G401.6 (cell line): ENCODE measurements around the gene AGXT2.
"Not testable (repeated sequence)": the region's sequence is repeated elsewhere in the genome, so short reads cannot be mapped to it uniquely, and the experiment has no call there.

Source experiments
- FAIRE-seq: peaks from 2 replicates; lab custom pipeline; 2012; peaks lifted over from hg19 to GRCh38; lab: Jason Lieb, UNC

The AGXT2 gene

GRCh38 chr5:35052838-35053237 lies 5.1 kb upstream of the AGXT2 start:
- FAIRE-seq = no peak

GRCh38 chr5:35050541-35051126 lies 2.9 kb upstream of the AGXT2 start:
- FAIRE-seq = no peak

GRCh38 chr5:35048910-35049309 lies 1.2 kb upstream of the AGXT2 start:
- FAIRE-seq = no peak

- FAIRE-seq = no peak
Measured at GRCh38 chr5:35046774-35047173, 975 bp downstream of the AGXT2 start.

GRCh38 chr5:35045280-35045679 lies 2.5 kb downstream of the AGXT2 start:
- no peak for FAIRE-seq

- FAIRE-seq = no peak
Measured at GRCh38 chr5:35044649-35045048, 3.1 kb downstream of the AGXT2 start.

GRCh38 chr5:35042781-35043180 lies 5.0 kb downstream of the AGXT2 start:
- FAIRE-seq = no peak

- no peak for FAIRE-seq
Measured at GRCh38 chr5:35041261-35041660, 6.5 kb downstream of the AGXT2 start.

- no peak for FAIRE-seq
Measured at GRCh38 chr5:35038891-35039290, 8.9 kb downstream of the AGXT2 start.

- no peak for FAIRE-seq
Measured at GRCh38 chr5:35036536-35036935, 11.2 kb downstream of the AGXT2 start.

- not testable (repeated sequence) for FAIRE-seq
Measured at GRCh38 chr5:35035929-35036328, 11.8 kb downstream of the AGXT2 start.

GRCh38 chr5:35035271-35035670 lies 12.5 kb downstream of the AGXT2 start:
- no peak for FAIRE-seq

- no peak for FAIRE-seq
Measured at GRCh38 chr5:35032356-35032755, 15.4 kb downstream of the AGXT2 start.

- no peak for FAIRE-seq
Measured at GRCh38 chr5:35031276-35031675, 16.5 kb downstream of the AGXT2 start.

- no peak for FAIRE-seq
Measured at GRCh38 chr5:35030426-35031100, 17.2 kb downstream of the AGXT2 start.

- FAIRE-seq = no peak
Measured at GRCh38 chr5:35029333-35029732, 18.4 kb downstream of the AGXT2 start.

- FAIRE-seq = no peak
Measured at GRCh38 chr5:35026941-35027340, 20.8 kb downstream of the AGXT2 start.

GRCh38 chr5:35026280-35026840 lies 21.4 kb downstream of the AGXT2 start:
- FAIRE-seq = no peak

GRCh38 chr5:35024911-35025510 lies 22.7 kb downstream of the AGXT2 start:
- FAIRE-seq = no peak

GRCh38 chr5:35023391-35024178 lies 24.2 kb downstream of the AGXT2 start:
- no peak for FAIRE-seq

GRCh38 chr5:35016174-35017051 lies 31.3 kb downstream of the AGXT2 start:
- FAIRE-seq = no peak

GRCh38 chr5:35015063-35015462 lies 32.7 kb downstream of the AGXT2 start:
- FAIRE-seq = no peak
